ENCODE data around the gene DCDC2C.

DCDC2C gene

DNA sequence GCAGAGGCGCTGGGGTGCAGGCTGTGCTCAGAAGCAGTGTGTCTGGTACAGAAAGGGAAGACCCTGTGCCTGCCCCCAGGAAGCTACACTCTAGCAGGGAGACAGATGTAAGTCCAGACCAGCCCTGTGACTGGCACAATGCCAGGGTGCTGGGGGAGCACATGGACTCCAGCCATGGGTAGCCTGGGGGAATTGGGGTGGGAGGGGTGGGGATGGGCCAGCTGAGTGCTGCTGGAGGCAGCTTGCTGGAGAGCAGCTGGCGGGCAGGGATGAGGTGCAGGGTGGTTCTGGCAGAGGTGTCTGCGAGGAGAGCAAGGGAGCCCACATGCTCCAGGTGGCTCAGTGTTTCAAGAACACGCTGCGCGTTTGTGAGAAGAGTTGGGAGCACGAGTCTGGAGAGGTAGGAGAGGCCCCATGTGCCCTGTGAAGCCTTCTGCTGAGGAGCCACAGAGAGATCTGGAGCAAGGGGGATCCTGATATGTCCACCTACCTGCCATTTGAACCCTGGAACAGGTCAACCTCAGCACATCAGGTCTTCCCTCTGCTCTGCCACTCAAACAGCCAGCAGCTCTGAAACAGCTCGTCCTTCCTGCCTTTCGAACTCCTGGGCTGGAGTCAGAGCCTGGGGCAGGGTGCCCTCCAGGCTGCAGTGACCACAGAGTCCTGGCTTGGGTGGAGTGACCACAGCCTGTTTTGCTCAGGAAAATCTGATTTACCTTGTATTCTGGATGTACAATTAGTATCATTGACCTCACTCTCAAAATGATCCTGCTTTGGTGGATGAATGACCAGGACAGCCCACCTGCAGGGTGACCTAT is 30.3 kb upstream of the DCDC2C start:
- no peaks in the 10 kb centered on the region for H3K36me3 ChIP-seq (ENCODE audit: insufficient read depth, low read length)
- no peaks in the 10 kb centered on the region for H3K4me1 ChIP-seq (ENCODE audit: insufficient read depth, low read length, poor library complexity, severe bottlenecking)
- H3F3A ChIP-seq (ENCODE audit: low read depth) = no peaks in the 10 kb centered on the region
- H2AFZ ChIP-seq (ENCODE audit: low read length) = no peak overlapping the region
- no peaks in the 10 kb centered on the region; the same call in 1 of the 2 replicates for H3K9me3 ChIP-seq (ENCODE audit: insufficient read depth, low read depth, low read length)
- no peaks in the 10 kb centered on the region for H4K20me1 ChIP-seq (ENCODE audit: insufficient read depth, low read length, poor library complexity, severe bottlenecking)
- H3K4me3 ChIP-seq (ENCODE audit: low read length, poor library complexity, severe bottlenecking) = no peak overlapping the region
- no peaks in the 10 kb centered on the region for H3K9me2 ChIP-seq (replicated peaks; ENCODE audit: low read depth, low read length)
- TF ChIP-seq, protein P1, sequence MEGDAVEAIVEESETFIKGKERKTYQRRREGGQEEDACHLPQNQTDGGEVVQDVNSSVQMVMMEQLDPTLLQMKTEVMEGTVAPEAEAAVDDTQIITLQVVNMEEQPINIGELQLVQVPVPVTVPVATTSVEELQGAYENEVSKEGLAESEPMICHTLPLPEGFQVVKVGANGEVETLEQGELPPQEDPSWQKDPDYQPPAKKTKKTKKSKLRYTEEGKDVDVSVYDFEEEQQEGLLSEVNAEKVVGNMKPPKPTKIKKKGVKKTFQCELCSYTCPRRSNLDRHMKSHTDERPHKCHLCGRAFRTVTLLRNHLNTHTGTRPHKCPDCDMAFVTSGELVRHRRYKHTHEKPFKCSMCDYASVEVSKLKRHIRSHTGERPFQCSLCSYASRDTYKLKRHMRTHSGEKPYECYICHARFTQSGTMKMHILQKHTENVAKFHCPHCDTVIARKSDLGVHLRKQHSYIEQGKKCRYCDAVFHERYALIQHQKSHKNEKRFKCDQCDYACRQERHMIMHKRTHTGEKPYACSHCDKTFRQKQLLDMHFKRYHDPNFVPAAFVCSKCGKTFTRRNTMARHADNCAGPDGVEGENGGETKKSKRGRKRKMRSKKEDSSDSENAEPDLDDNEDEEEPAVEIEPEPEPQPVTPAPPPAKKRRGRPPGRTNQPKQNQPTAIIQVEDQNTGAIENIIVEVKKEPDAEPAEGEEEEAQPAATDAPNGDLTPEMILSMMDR (conservative IDR thresholded peaks at IDR 0.05; ENCODE audit: low read length) = no peak
- TF ChIP-seq EZH2phosphoT487 (IDR thresholded peaks at IDR 0.05; ENCODE audit: borderline replicate concordance) = no peak
- H3K27me3 ChIP-seq (ENCODE audit: insufficient read depth, low read length, poor library complexity, severe bottlenecking) = no peaks in the 10 kb centered on the region
- no peak overlapping the region for H3K4me2 ChIP-seq (ENCODE audit: low read depth, low read length, poor library complexity, severe bottlenecking)
- H3K9ac ChIP-seq (ENCODE audit: low read depth, low read length, poor library complexity, severe bottlenecking) = no peak overlapping the region
- H3K79me2 ChIP-seq (ENCODE audit: insufficient read depth, low read length) = no peaks in the 10 kb centered on the region

DNA sequence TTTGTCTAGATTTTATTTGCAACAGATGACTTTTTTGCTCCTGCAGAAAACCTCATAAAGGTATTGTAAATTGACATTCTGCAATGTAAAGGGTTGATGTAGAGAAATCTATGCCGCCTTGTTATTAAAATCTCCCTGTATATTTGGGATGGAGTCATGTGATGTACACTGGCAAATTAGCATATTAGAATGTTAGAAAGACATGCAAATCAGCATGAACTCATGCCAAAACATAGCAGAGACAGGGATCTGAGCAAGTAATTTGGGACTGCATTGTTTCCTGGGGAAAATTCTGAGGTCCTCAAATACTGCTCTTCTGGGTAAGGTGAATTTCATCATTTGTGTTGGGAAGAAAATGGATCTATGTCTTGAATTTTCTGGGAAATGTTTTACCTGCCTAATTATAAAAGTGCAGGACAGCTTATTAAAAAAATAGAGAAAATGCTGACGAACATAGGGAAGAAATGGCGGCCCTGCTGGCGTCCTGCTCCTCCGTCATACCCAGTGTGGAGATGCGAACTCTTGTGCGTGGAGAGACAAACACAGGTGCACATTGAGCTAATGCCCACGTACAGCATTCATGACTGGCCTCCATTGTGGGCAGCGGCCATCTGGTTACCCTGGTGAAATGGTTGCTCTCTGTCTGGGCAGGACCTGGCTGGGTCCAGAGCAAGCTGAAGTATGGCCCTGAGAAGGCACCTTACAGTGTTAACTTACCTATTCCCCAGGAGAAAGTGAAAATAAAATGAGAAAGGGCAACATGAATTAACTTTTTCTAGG is 29.1 kb upstream of the DCDC2C start:
- no peaks in the 10 kb centered on the region for H3K27me3 ChIP-seq (ENCODE audit: insufficient read depth, low read length, poor library complexity, severe bottlenecking)
- H4K20me1 ChIP-seq (ENCODE audit: insufficient read depth, low read length, poor library complexity, severe bottlenecking) = no peaks in the 10 kb centered on the region
- no peak for TF ChIP-seq EZH2phosphoT487 (IDR thresholded peaks at IDR 0.05; ENCODE audit: borderline replicate concordance)
- TF ChIP-seq, protein P1 (conservative IDR thresholded peaks at IDR 0.05; ENCODE audit: low read length) = no peak

DNA sequence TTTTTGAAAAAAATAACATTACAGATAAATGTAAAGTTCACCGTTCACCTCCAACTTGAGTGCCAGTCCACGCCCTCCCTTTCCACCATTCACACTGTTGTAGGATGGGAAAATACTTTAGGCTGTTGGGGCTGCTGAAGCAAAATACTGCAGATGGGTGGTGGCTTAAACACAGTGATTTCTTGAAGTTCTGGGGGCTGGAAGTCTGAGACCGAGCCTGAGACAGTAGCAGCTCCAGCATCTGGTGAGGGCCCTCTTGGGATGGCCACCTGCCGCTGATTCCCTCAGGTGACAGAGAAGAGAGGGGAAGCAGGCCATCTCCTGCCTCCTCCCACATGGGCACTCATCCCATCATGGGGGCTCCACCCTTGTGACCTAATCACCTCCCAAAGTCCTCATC is 27.7 kb upstream of the DCDC2C start:
- Histone ChIP-seq H3K9me3 (ENCODE audit: insufficient read depth, low read depth, low read length) (no peaks in the 10 kb centered on the region; the same call in 1 of the 2 replicates), H3K9ac (ENCODE audit: low read depth, low read length, poor library complexity, severe bottlenecking) (no peak overlapping the region), H3F3A (ENCODE audit: low read depth) (no peaks in the 10 kb centered on the region), H3K27me3 (ENCODE audit: insufficient read depth, low read length, poor library complexity, severe bottlenecking) (no peaks in the 10 kb centered on the region), H3K4me3 (ENCODE audit: low read length, poor library complexity, severe bottlenecking) (no peak overlapping the region), H3K4me1 (ENCODE audit: insufficient read depth, low read length, poor library complexity, severe bottlenecking) (no peaks in the 10 kb centered on the region), H3K9me2 (replicated peaks; ENCODE audit: low read depth, low read length) (no peaks in the 10 kb centered on the region), H3K36me3 (ENCODE audit: insufficient read depth, low read length) (no peaks in the 10 kb centered on the region), H2AFZ (ENCODE audit: low read length) (no peak overlapping the region), H4K20me1 (ENCODE audit: insufficient read depth, low read length, poor library complexity, severe bottlenecking) (no peaks in the 10 kb centered on the region), H3K79me2 (ENCODE audit: insufficient read depth, low read length) (no peaks in the 10 kb centered on the region), H3K4me2 (ENCODE audit: low read depth, low read length, poor library complexity, severe bottlenecking) (no peak overlapping the region)
- no peak for TF ChIP-seq EZH2phosphoT487 (IDR thresholded peaks at IDR 0.05; ENCODE audit: borderline replicate concordance)

More for the DNA sequence above, 29.1 kb upstream of the DCDC2C start:
- no peaks in the 10 kb centered on the region for H3K9me2 ChIP-seq (replicated peaks; ENCODE audit: low read depth, low read length)
- no peaks in the 10 kb centered on the region; the same call in 1 of the 2 replicates for H3K9me3 ChIP-seq (ENCODE audit: insufficient read depth, low read depth, low read length)
- no peaks in the 10 kb centered on the region for H3K36me3 ChIP-seq (ENCODE audit: insufficient read depth, low read length)
- no peaks in the 10 kb centered on the region for H3K79me2 ChIP-seq (ENCODE audit: insufficient read depth, low read length)
- H3K4me3 ChIP-seq (ENCODE audit: low read length, poor library complexity, severe bottlenecking) = no peak overlapping the region
- no peak overlapping the region for H3K9ac ChIP-seq (ENCODE audit: low read depth, low read length, poor library complexity, severe bottlenecking)
- H2AFZ ChIP-seq (ENCODE audit: low read length) = no peak overlapping the region
- H3K4me2 ChIP-seq (ENCODE audit: low read depth, low read length, poor library complexity, severe bottlenecking) = no peak overlapping the region
- no peaks in the 10 kb centered on the region for H3F3A ChIP-seq (ENCODE audit: low read depth)
- H3K4me1 ChIP-seq (ENCODE audit: insufficient read depth, low read length, poor library complexity, severe bottlenecking) = no peaks in the 10 kb centered on the region
